Measurements from ENCODE around the gene GRHL1.
"Not testable (repeated sequence)": the region's sequence is repeated elsewhere in the genome, so short reads cannot be mapped to it uniquely, and the experiment has no call there.

The GRHL1 gene

GRCh38 chr2:10028988-10029874 is 77.7 kb downstream of the GRHL1 start:
- peak overlapping the region in 4 of 5 donors; percentile 21 to 76 (median 64) for H3K9ac ChIP-seq (ENCODE audit: low read length in 5 of 5)
- no peaks in the 10 kb centered on the region for H3K27me3 ChIP-seq (ENCODE audit: control insufficient read depth in 5 of 5, insufficient read depth in 4 of 5, low read length in 5 of 5)
- peak overlapping the region; percentile 63 for H3K27ac ChIP-seq (ENCODE audit: low read depth, low read length)
- peak overlapping the region in 4 of 5 donors; percentile 0 to 52 (median 36) for H3K4me3 ChIP-seq (ENCODE audit: low read depth in 1 of 5, low read length in 5 of 5)
- no peaks in the 10 kb centered on the region for H3K9me3 ChIP-seq (ENCODE audit: control insufficient read depth in 5 of 5, low read length in 5 of 5)
- H3K36me3 ChIP-seq (ENCODE audit: control insufficient read depth in 5 of 5, insufficient read depth in 5 of 5, low read length in 5 of 5): no peaks in the 10 kb centered on the region
- H3K4me1 ChIP-seq (ENCODE audit: control insufficient read depth in 5 of 5, insufficient read depth in 5 of 5, low read length in 5 of 5): peaks cover 20 to 45% (median 36%) of the 10 kb centered on the region in 5 donors

- H3K4me3 ChIP-seq (ENCODE audit: low read depth in 1 of 5, low read length in 5 of 5): peak overlapping the region in 3 of 5 donors; percentile 13 to 52 (median 36)
- peak overlapping the region; percentile 63 for H3K27ac ChIP-seq (ENCODE audit: low read depth, low read length)
- H3K4me1 ChIP-seq (ENCODE audit: control insufficient read depth in 5 of 5, insufficient read depth in 5 of 5, low read length in 5 of 5): peaks cover 21 to 49% (median 40%) of the 10 kb centered on the region in 5 donors
- H3K27me3 ChIP-seq (ENCODE audit: control insufficient read depth in 5 of 5, insufficient read depth in 4 of 5, low read length in 5 of 5): no peaks in the 10 kb centered on the region
- no peaks in the 10 kb centered on the region for H3K36me3 ChIP-seq (ENCODE audit: control insufficient read depth in 5 of 5, insufficient read depth in 5 of 5, low read length in 5 of 5)
- peak overlapping the region in 3 of 5 donors; percentile 48 to 76 (median 68) for H3K9ac ChIP-seq (ENCODE audit: low read length in 5 of 5)
- no peaks in the 10 kb centered on the region for H3K9me3 ChIP-seq (ENCODE audit: control insufficient read depth in 5 of 5, low read length in 5 of 5)
Measured at GRCh38 chr2:10029875-10030223, 78.4 kb downstream of the GRHL1 start.

GRCh38 chr2:10030311-10030736 is 78.8 kb downstream of the GRHL1 start:
- no peak overlapping the region for H3K27ac ChIP-seq (ENCODE audit: low read depth, low read length)
- no peaks in the 10 kb centered on the region for H3K9me3 ChIP-seq (ENCODE audit: control insufficient read depth in 5 of 5, low read length in 5 of 5)
- peak overlapping the region in 1 of 5 donors; percentile 68 for H3K9ac ChIP-seq (ENCODE audit: low read length in 5 of 5)
- no peaks in the 10 kb centered on the region for H3K27me3 ChIP-seq (ENCODE audit: control insufficient read depth in 5 of 5, insufficient read depth in 4 of 5, low read length in 5 of 5)
- H3K36me3 ChIP-seq (ENCODE audit: control insufficient read depth in 5 of 5, insufficient read depth in 5 of 5, low read length in 5 of 5): no peaks in the 10 kb centered on the region
- H3K4me1 ChIP-seq (ENCODE audit: control insufficient read depth in 5 of 5, insufficient read depth in 5 of 5, low read length in 5 of 5): peaks cover 21 to 54% (median 45%) of the 10 kb centered on the region in 5 donors
- H3K4me3 ChIP-seq (ENCODE audit: low read depth in 1 of 5, low read length in 5 of 5): peak overlapping the region in 2 of 5 donors; percentile 13 to 36

- H3K4me3 ChIP-seq (ENCODE audit: low read depth in 1 of 5, low read length in 5 of 5); H3K36me3 ChIP-seq (ENCODE audit: control insufficient read depth in 5 of 5, insufficient read depth in 5 of 5, low read length in 5 of 5); H3K27me3 ChIP-seq (ENCODE audit: control insufficient read depth in 5 of 5, insufficient read depth in 4 of 5, low read length in 5 of 5); H3K9ac ChIP-seq (ENCODE audit: low read length in 5 of 5); H3K27ac ChIP-seq (ENCODE audit: low read depth, low read length); H3K9me3 ChIP-seq (ENCODE audit: control insufficient read depth in 5 of 5, low read length in 5 of 5): not testable (repeated sequence)
- H3K4me1 ChIP-seq (ENCODE audit: control insufficient read depth in 5 of 5, insufficient read depth in 5 of 5, low read length in 5 of 5): peaks cover 25 to 59% (median 50%) of the 10 kb centered on the region in 5 donors
Measured at GRCh38 chr2:10030798-10031197, 79.3 kb downstream of the GRHL1 start.

- no peak overlapping the region for H3K27ac ChIP-seq (ENCODE audit: low read depth, low read length)
- no peaks in the 10 kb centered on the region for H3K36me3 ChIP-seq (ENCODE audit: control insufficient read depth in 5 of 5, insufficient read depth in 5 of 5, low read length in 5 of 5)
- H3K9me3 ChIP-seq (ENCODE audit: control insufficient read depth in 5 of 5, low read length in 5 of 5): no peaks in the 10 kb centered on the region
- H3K27me3 ChIP-seq (ENCODE audit: control insufficient read depth in 5 of 5, insufficient read depth in 4 of 5, low read length in 5 of 5): no peaks in the 10 kb centered on the region
- H3K4me1 ChIP-seq (ENCODE audit: control insufficient read depth in 5 of 5, insufficient read depth in 5 of 5, low read length in 5 of 5): peaks cover 29 to 68% (median 62%) of the 10 kb centered on the region in 5 donors
- H3K9ac ChIP-seq (ENCODE audit: low read length in 5 of 5): no peak overlapping the region
- no peak overlapping the region for H3K4me3 ChIP-seq (ENCODE audit: low read depth in 1 of 5, low read length in 5 of 5)
Measured at GRCh38 chr2:10031886-10032745, 80.6 kb downstream of the GRHL1 start.

- Histone ChIP-seq H3K9ac (ENCODE audit: low read length in 5 of 5) (no peak overlapping the region), H3K27me3 (ENCODE audit: control insufficient read depth in 5 of 5, insufficient read depth in 4 of 5, low read length in 5 of 5) (no peaks in the 10 kb centered on the region), H3K27ac (ENCODE audit: low read depth, low read length) (no peak overlapping the region), H3K36me3 (ENCODE audit: control insufficient read depth in 5 of 5, insufficient read depth in 5 of 5, low read length in 5 of 5) (no peaks in the 10 kb centered on the region), H3K4me3 (ENCODE audit: low read depth in 1 of 5, low read length in 5 of 5) (no peak overlapping the region), H3K4me1 (ENCODE audit: control insufficient read depth in 5 of 5, insufficient read depth in 5 of 5, low read length in 5 of 5) (peaks cover 23 to 68% (median 62%) of the 10 kb centered on the region in 5 donors), H3K9me3 (ENCODE audit: control insufficient read depth in 5 of 5, low read length in 5 of 5) (no peaks in the 10 kb centered on the region)
Measured at GRCh38 chr2:10032746-10033105, 81.2 kb downstream of the GRHL1 start.

- Histone ChIP-seq H3K4me3 (ENCODE audit: low read depth in 1 of 5, low read length in 5 of 5) (no peak overlapping the region), H3K36me3 (ENCODE audit: control insufficient read depth in 5 of 5, insufficient read depth in 5 of 5, low read length in 5 of 5) (no peaks in the 10 kb centered on the region), H3K27ac (ENCODE audit: low read depth, low read length) (no peak overlapping the region), H3K9me3 (ENCODE audit: control insufficient read depth in 5 of 5, low read length in 5 of 5) (no peaks in the 10 kb centered on the region), H3K4me1 (ENCODE audit: control insufficient read depth in 5 of 5, insufficient read depth in 5 of 5, low read length in 5 of 5) (peaks cover 18 to 67% (median 59%) of the 10 kb centered on the region in 5 donors), H3K27me3 (ENCODE audit: control insufficient read depth in 5 of 5, insufficient read depth in 4 of 5, low read length in 5 of 5) (no peaks in the 10 kb centered on the region), H3K9ac (ENCODE audit: low read length in 5 of 5) (no peak overlapping the region)
Measured at GRCh38 chr2:10033251-10034006, 81.9 kb downstream of the GRHL1 start.

GRCh38 chr2:10034333-10035052 is 83.0 kb downstream of the GRHL1 start:
- H3K4me3 ChIP-seq (ENCODE audit: low read depth in 1 of 5, low read length in 5 of 5): no peak overlapping the region
- H3K27ac ChIP-seq (ENCODE audit: low read depth, low read length): peak overlapping the region; percentile 90
- no peaks in the 10 kb centered on the region for H3K27me3 ChIP-seq (ENCODE audit: control insufficient read depth in 5 of 5, insufficient read depth in 4 of 5, low read length in 5 of 5)
- peaks cover 18 to 60% (median 53%) of the 10 kb centered on the region in 5 donors for H3K4me1 ChIP-seq (ENCODE audit: control insufficient read depth in 5 of 5, insufficient read depth in 5 of 5, low read length in 5 of 5)
- H3K9me3 ChIP-seq (ENCODE audit: control insufficient read depth in 5 of 5, low read length in 5 of 5): no peaks in the 10 kb centered on the region
- no peak overlapping the region for H3K9ac ChIP-seq (ENCODE audit: low read length in 5 of 5)
- H3K36me3 ChIP-seq (ENCODE audit: control insufficient read depth in 5 of 5, insufficient read depth in 5 of 5, low read length in 5 of 5): no peaks in the 10 kb centered on the region

- Histone ChIP-seq H3K9ac (ENCODE audit: low read length in 5 of 5) (peak overlapping the region in 2 of 5 donors; percentile 5 to 14), H3K4me3 (ENCODE audit: low read depth in 1 of 5, low read length in 5 of 5) (no peak overlapping the region), H3K9me3 (ENCODE audit: control insufficient read depth in 5 of 5, low read length in 5 of 5) (no peaks in the 10 kb centered on the region), H3K36me3 (ENCODE audit: control insufficient read depth in 5 of 5, insufficient read depth in 5 of 5, low read length in 5 of 5) (no peaks in the 10 kb centered on the region), H3K4me1 (ENCODE audit: control insufficient read depth in 5 of 5, insufficient read depth in 5 of 5, low read length in 5 of 5) (peaks cover 18 to 60% (median 53%) of the 10 kb centered on the region in 5 donors), H3K27ac (ENCODE audit: low read depth, low read length) (peak overlapping the region; percentile 90), H3K27me3 (ENCODE audit: control insufficient read depth in 5 of 5, insufficient read depth in 4 of 5, low read length in 5 of 5) (no peaks in the 10 kb centered on the region)
Measured at GRCh38 chr2:10035053-10035422, 83.5 kb downstream of the GRHL1 start.

All from subcutaneous abdominal adipose tissue (tissue), 5 donors.